Heart right ventricle (tissue), 16 donors: Measurements from ENCODE around the gene RGL1. TPM values are rescaled to one million over a fixed set of nuclear protein-coding genes. Genes with fewer than 3 reads are reported as not detected.
A peak's percentile ranks its signal among the peaks of the same experiment; 100 is the strongest.

ENCODE experiments used
- ATAC-seq, 8 donors: fragments of 200-7000 bp; cut with Tn5 transposase; one replicate each; pipeline ENCODE4 v1.9.1; 2020; ENCODE audit warnings: mild to moderate bottlenecking in 8 of 8, moderate library complexity in 8 of 8, moderate number of reproducible peaks in 1 of 8
- DNase-seq, 2 donors: peaks; one replicate each; pipeline ENCODE4 v3.0.0-alpha.2; 2020
- H3K27ac ChIP-seq, 10 donors: fragments of 200-600 bp; sonication (generic) in 2 of 10; one replicate each; pipeline versions ENCODE4 v1.5.0 to v1.8.0; 2020 to 2022; ENCODE audit warnings: mild to moderate bottlenecking in 3 of 10
- H3K27me3 ChIP-seq, 7 donors: fragments of 200-600 bp; one replicate each; pipeline ENCODE4 v1.8.0; 2021 to 2022; ENCODE audit warnings: mild to moderate bottlenecking in 2 of 7
- H3K36me3 ChIP-seq, 9 donors: fragments of 200-600 bp; sonication (generic) in 1 of 9; one replicate each; pipeline versions ENCODE4 v1.5.0 to v1.8.0; 2020 to 2022; ENCODE audit warnings: mild to moderate bottlenecking in 2 of 9
- H3K4me1 ChIP-seq, 9 donors: fragments of 200-600 bp; sonication (generic) in 1 of 9; one replicate each; pipeline versions ENCODE4 v1.5.0 to v1.8.0; 2020 to 2022; ENCODE audit warnings: mild to moderate bottlenecking in 4 of 9
- H3K4me3 ChIP-seq, 10 donors: fragments of 200-600 bp; sonication (generic) in 2 of 10; one replicate each; pipeline versions ENCODE4 v1.5.0 to v1.8.0; 2020 to 2022; ENCODE audit warnings: mild to moderate bottlenecking in 7 of 10, moderate library complexity in 2 of 10
- H3K9me3 ChIP-seq, 11 donors: fragments of 200-600 bp in 10 of 11; sonication (generic) in 2 of 11; one replicate each; pipeline versions ENCODE4 v1.5.0 to v1.8.0; 2013 to 2022; ENCODE audit warnings: mild to moderate bottlenecking in 2 of 11, control low read depth in 1 of 11, moderate library complexity in 1 of 11
- CTCF ChIP-seq, 9 donors: fragments of 200-600 bp; sonication (generic) in 2 of 9; IDR thresholded peaks; one replicate each; pipeline versions ENCODE4 v1.5.0 to v1.8.0; 2021 to 2022; ENCODE audit warnings: antibody characterized with exemption in 9 of 9, mild to moderate bottlenecking in 5 of 9, moderate library complexity in 1 of 9
- WGBS, 2 donors: extraction: QIAGEN DNeasy Blood & Tissue Kit; methylation state at CpG; one replicate each; pipeline ENCODE4 v1.1.7; 2013; ENCODE audit warnings: inconsistent platforms in 1 of 2; 5-methylcytosine and 5-hydroxymethylcytosine counted together
- intact Hi-C, 10 donors: fragments of 100-400 bp; cut with DNase I; formaldehyde crosslinking; loops; one replicate each; pipeline versions ENCODE4 v1.11.1 to v1.14.2; 2022
- polyA plus RNA-seq, 2 donors: library from polyadenylated mRNA; stranded (reverse); fragments of 200-250 nt; gene quantifications; one replicate each; pipeline ENCODE4 v1.2.3, GENCODE V29; 2013
- total RNA-seq, 10 donors: library from RNA; stranded (reverse); fragmentation: NEBNext Ultra II Directional in 3 of 10; extraction: Animal tissue kit (Norgen Biotek cat#: 25700) in 3 of 10; gene quantifications; one replicate each; pipeline versions ENCODE4 v1.2.1 to v1.2.4, GENCODE V29; 2021 to 2023
- donor health status: Arrhythmogenic right ventricular cardiomyopathy.
- donor health status: ischemic (EF 13 %, LVEDD 7.1; RV severe dilation, severe dysfunction).
- donor health status: healthy with polysubstance abuse.
- donor health status: DM: no; HTN: yes; CAD: no.
- donor health status: DM: no; HTN: no; CAD: no.
- donor health status: ischemic (EF 25% LVEDD 6.9; RV normal size, moderate dysfunction).
- donor health status: ischemic (EF 25% LVEDD 5.7; RV mildly dilated, moderate dysfunction).
- donor health status: healthy.
- donor health status: DM: yes; HTN: yes; CAD: no.
- donor health status: Ischemic cardiomyopathy.
- donor health status: ischemic (EF 35%, LVEDD 5.7; RV mildly dilated, moderate dysfunction).
- donor health status: nonischemic (EF 11% LVEDD 7.7; RV severe dilation, severe dysfunction).
- donor health status: DM: yes; HTN: yes; CAD: no.
- donor health status: PGD.
- donor health status: ischemic (EF 29% LVEDD 5.4; RV normal size, mild dysfunction).
- donor health status: nonischemic (EF 23%, LVEDD 6.1; RV moderate dilation, normal function).

The RGL1 gene
- total and polyA plus RNA-seq, 12 donors = 3.8 to 33.4 (median 18.4) TPM

GRCh38 chr1:183936009-183936408, 131.1 kb downstream of the RGL1 start:
- H3K9me3 ChIP-seq = no peaks in the 10 kb centered on the region
- ATAC-seq (no peak), DNase-seq (no peak)
- no peak for TF ChIP-seq CTCF (IDR thresholded peaks at IDR 0.05)
- peaks cover 0 to 17% (median 0%) of the 10 kb centered on the region in 9 donors for H3K36me3 ChIP-seq
- H3K27me3 ChIP-seq = no peaks in the 10 kb centered on the region
- no peak overlapping the region for H3K27ac ChIP-seq
- no peak overlapping the region for H3K4me3 ChIP-seq
- intact Hi-C loops = loop anchor here in 2 of 10 donors (10.0 kb wide), 1 partner anchor 99 kb away; the partner anchor contains the start of gene COLGALT2 (in 2 of the 2)
- H3K4me1 ChIP-seq = peaks cover 9 to 31% (median 22%) of the 10 kb centered on the region in 9 donors
- WGBS, 2 donors = 86 to 95% methylated on average over 7 of the region's 7 CpGs

GRCh38 chr1:183936791-183937190, 131.9 kb downstream of the RGL1 start:
- DNase-seq (no peak), ATAC-seq (no peak)
- peaks cover 0 to 17% (median 0%) of the 10 kb centered on the region in 9 donors for H3K36me3 ChIP-seq
- H3K9me3 ChIP-seq = no peaks in the 10 kb centered on the region
- no peaks in the 10 kb centered on the region for H3K27me3 ChIP-seq
- no peak overlapping the region for H3K4me3 ChIP-seq
- intact Hi-C loops = loop anchor here in 2 of 10 donors (10.0 kb wide), 1 partner anchor 98 kb away; the partner anchor contains the start of gene COLGALT2 (in 2 of the 2)
- 93% methylated on average over 7 of the region's 7 CpGs for WGBS, 2 donors
- no peak overlapping the region for H3K27ac ChIP-seq
- TF ChIP-seq CTCF (IDR thresholded peaks at IDR 0.05) = no peak
- peaks cover 9 to 24% (median 20%) of the 10 kb centered on the region in 9 donors for H3K4me1 ChIP-seq

- Histone ChIP-seq H3K4me1 (peaks cover 3 to 16% (median 11%) of the 10 kb centered on the region in 9 donors), H3K27ac (peak overlapping the region in 1 of 10 donors; percentile 6), H3K4me3 (no peak overlapping the region), H3K9me3 (no peaks in the 10 kb centered on the region), H3K36me3 (peaks cover 0 to 19% (median 0%) of the 10 kb centered on the region in 9 donors), H3K27me3 (no peaks in the 10 kb centered on the region)
- no peak for DNase-seq
- no peak for ATAC-seq
- intact Hi-C loops = loop anchor here in 2 of 10 donors (10.0 kb wide), 1 partner anchor 97 kb away; the partner anchor contains the start of gene COLGALT2 (in 2 of the 2)
- TF ChIP-seq CTCF (IDR thresholded peaks at IDR 0.05) = no peak
- 72 to 73% methylated on average over 11 of the region's 11 CpGs for WGBS, 2 donors
Measured at GRCh38 chr1:183937611-183938010, 132.7 kb downstream of the RGL1 start.

- WGBS, 2 donors = 69 to 86% methylated on average over 5 of the region's 5 CpGs
- ATAC-seq = peak in 2 of 8 donors; percentile 14 to 69
Measured at GRCh38 chr1:183941001-183941400, 136.1 kb downstream of the RGL1 start.

More at GRCh38 chr1:183941001-183941400, 136.1 kb downstream of the RGL1 start:
- Histone ChIP-seq H3K36me3 (peaks cover 0 to 43% (median 0%) of the 10 kb centered on the region in 9 donors), H3K27ac (peak overlapping the region in 1 of 10 donors; percentile 44), H3K9me3 (no peaks in the 10 kb centered on the region), H3K27me3 (no peaks in the 10 kb centered on the region), H3K4me3 (no peak overlapping the region), H3K4me1 (peaks cover 0 to 16% (median 7%) of the 10 kb centered on the region in 9 donors)
- peak in 1 of 2 donors; percentile 23 for DNase-seq
- no peak for TF ChIP-seq CTCF (IDR thresholded peaks at IDR 0.05)
- intact Hi-C loops = no loop called here
